H1 (cell line): ENCODE results near the gene ACHE. TPM values are rescaled to one million over a fixed set of nuclear protein-coding genes. Genes with fewer than 3 reads are reported as not detected.

Source experiments
- POLR2AphosphoS5 ChIP-seq: IDR thresholded peaks from 2 replicates; pipeline ENCODE4 v1.6.1; 2011; ENCODE audit warnings: low read depth, low read length
- SUZ12 ChIP-seq: fragments of 200-600 bp; sonication (generic); IDR thresholded peaks from 2 replicates; pipeline ENCODE4 v1.6.1; 2012; ENCODE audit warnings: mild to moderate bottlenecking, inconsistent platforms, low read length, moderate library complexity, mixed read lengths
- TEAD4 ChIP-seq: IDR thresholded peaks from 2 replicates; pipeline ENCODE4 v1.6.1; 2012; ENCODE audit warnings: low read depth, low read length, inconsistent platforms, mixed read lengths
- polyA plus RNA-seq, 7 experiments: library from polyadenylated mRNA; depleted of rRNA in 3 of 7; stranded (reverse) in 5 of 7; unstranded in 2 of 7; fragments of >200 nt in 5 of 7; fragments of 200-250 nt in 2 of 7; gene quantifications; 1 replicate in 5 of 7; 2 replicates in 1 of 7; 4 replicates in 1 of 7; pipeline versions ENCODE4 v1.2.1 to v1.2.3, GENCODE V29; 2011 to 2013; ENCODE audit warnings: missing spikeins in 2 of 7, mixed read lengths in 2 of 7
- total RNA-seq: library from RNA; stranded (reverse); fragmentation: NEBNext Ultra II Directional; extraction: Animal tissue kit (Norgen Biotek cat#: 25700); gene quantifications from 2 replicates; pipeline ENCODE4 v1.2.1, GENCODE V29; 2021

Gene ACHE
- total and polyA plus RNA-seq, 2 of the 8 experiments (the other 6 are each of a cell fraction or from before 2014, with no cell fraction given): 1.4 to 4.3 TPM

GRCh38 chr7:100882785-100883526 lies 12.7 kb downstream of the ACHE start (continued):
- TF ChIP-seq POLR2AphosphoS5: no peak
- no peak for TF ChIP-seq TEAD4
- TF ChIP-seq SUZ12: no peak
